ENCODE data around the gene CHST1. TPM values are rescaled to one million over a fixed set of nuclear protein-coding genes. Genes with fewer than 3 reads are reported as not detected.

CHST1 gene
- polyA plus RNA-seq, 3 donors = not detected

DNA sequence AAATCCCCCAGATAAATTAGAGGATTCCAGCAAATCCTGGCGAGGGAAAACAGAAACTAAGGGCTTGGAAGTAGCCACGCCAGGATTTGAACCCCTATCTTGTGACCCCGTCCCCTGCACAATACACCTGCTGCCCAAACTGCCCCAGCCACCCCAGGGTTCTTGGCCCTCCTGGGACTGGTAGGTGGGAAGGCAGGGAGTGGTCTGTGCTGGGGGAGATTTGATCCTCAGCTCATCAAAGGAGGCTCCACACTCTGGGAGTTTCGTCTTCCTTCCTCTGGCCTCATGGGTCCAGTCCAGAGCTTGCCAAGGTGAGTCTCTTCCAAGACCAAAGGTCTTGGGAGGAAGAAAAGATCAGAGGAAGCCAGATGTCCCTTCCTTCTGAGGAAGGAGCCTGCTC is 4.5 kb upstream of the CHST1 start:
- DNase-seq = no peak
- Mint-ChIP-seq H3K4me1 (peaks cover 2% of the 10 kb centered on the region), H3K27ac (no peak overlapping the region), H3K36me3 (no peaks in the 10 kb centered on the region), H3K4me3 (no peak overlapping the region), H3K9me3 (no peaks in the 10 kb centered on the region), H3K27me3 (ENCODE audit: low read depth in 3 of 3) (peaks cover 33 to 50% (median 40%) of the 10 kb centered on the region in 3 donors)
- Histone ChIP-seq H3K4me3 (replicated peaks in 1 of 3; ENCODE audit: low read depth in 2 of 3, low read length in 3 of 3) (no peak overlapping the region), H3K9ac (ENCODE audit: insufficient read depth, low read length, poor library complexity, severe bottlenecking) (no peak overlapping the region), H4K20me1 (ENCODE audit: insufficient read depth, low read length) (no peaks in the 10 kb centered on the region), H3K4me2 (replicated peaks; ENCODE audit: extremely low read depth, low read length, poor library complexity, severe bottlenecking) (no peak overlapping the region), H3K27ac (ENCODE audit: low read depth in 1 of 2, low read length in 2 of 2) (no peak overlapping the region), H3K79me2 (ENCODE audit: insufficient read depth, low read length) (no peaks in the 10 kb centered on the region), H2AFZ (ENCODE audit: insufficient read depth, low read depth, low read length, poor library complexity, severe bottlenecking) (no peak overlapping the region), H3K27me3 (ENCODE audit: control insufficient read depth in 2 of 2, insufficient read depth in 2 of 2, low read length in 2 of 2) (peaks cover 22 to 29% of the 10 kb centered on the region in 2 donors), H3K36me3 (replicated peaks in 1 of 2; ENCODE audit: control insufficient read depth in 1 of 2, insufficient read depth in 2 of 2, low read length in 2 of 2) (no peaks in the 10 kb centered on the region), H3K4me1 (ENCODE audit: control insufficient read depth in 1 of 2, insufficient read depth in 2 of 2, low read length in 2 of 2) (peaks cover 0 to 2% of the 10 kb centered on the region in 2 donors), H3K9me3 (replicated peaks in 1 of 2; ENCODE audit: control insufficient read depth in 1 of 2, insufficient read depth in 1 of 2, low read length in 2 of 2) (peaks cover 0 to 12% of the 10 kb centered on the region in 2 donors)
- intact Hi-C loops (cut with micrococcal nuclease) = no loop called here
- TF ChIP-seq, protein P1, sequence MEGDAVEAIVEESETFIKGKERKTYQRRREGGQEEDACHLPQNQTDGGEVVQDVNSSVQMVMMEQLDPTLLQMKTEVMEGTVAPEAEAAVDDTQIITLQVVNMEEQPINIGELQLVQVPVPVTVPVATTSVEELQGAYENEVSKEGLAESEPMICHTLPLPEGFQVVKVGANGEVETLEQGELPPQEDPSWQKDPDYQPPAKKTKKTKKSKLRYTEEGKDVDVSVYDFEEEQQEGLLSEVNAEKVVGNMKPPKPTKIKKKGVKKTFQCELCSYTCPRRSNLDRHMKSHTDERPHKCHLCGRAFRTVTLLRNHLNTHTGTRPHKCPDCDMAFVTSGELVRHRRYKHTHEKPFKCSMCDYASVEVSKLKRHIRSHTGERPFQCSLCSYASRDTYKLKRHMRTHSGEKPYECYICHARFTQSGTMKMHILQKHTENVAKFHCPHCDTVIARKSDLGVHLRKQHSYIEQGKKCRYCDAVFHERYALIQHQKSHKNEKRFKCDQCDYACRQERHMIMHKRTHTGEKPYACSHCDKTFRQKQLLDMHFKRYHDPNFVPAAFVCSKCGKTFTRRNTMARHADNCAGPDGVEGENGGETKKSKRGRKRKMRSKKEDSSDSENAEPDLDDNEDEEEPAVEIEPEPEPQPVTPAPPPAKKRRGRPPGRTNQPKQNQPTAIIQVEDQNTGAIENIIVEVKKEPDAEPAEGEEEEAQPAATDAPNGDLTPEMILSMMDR (IDR thresholded peaks at IDR 0.05) = no peak
- no CpG with 5 or more reads among the region's 4 CpGs for WGBS (ENCODE audit: insufficient coverage)

DNA sequence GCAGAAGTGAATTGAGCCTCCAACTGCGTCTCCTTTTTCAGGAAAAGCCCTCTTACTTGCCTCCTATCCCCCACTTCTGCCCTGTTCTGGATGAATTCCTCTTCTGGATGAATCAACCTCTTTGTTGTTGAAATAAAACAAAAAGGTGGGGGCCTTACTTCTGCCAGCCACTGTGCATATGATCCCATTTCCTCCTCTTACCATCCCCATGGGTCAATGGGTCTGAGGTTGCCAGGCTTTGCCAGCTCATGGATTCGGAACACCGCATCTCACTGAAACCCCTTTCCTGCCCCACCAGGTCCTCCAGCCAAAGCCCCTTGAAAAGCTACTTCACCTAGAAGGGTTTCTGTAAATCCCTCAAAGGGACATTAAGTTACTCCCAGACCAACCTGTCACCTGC is 3.7 kb upstream of the CHST1 start:
- H3K4me3 Mint-ChIP-seq = peak overlapping the region in 1 of 2 donors; percentile 4
- intact Hi-C loops (cut with micrococcal nuclease) = no loop called here

More for the DNA sequence above, 3.7 kb upstream of the CHST1 start:
- H3K79me2 ChIP-seq (ENCODE audit: insufficient read depth, low read length) = no peaks in the 10 kb centered on the region
- peaks cover 0 to 6% of the 10 kb centered on the region in 2 donors for H3K4me1 ChIP-seq (ENCODE audit: control insufficient read depth in 1 of 2, insufficient read depth in 2 of 2, low read length in 2 of 2)
- Mint-ChIP-seq H3K9me3 (peaks cover 0 to 4% (median 0%) of the 10 kb centered on the region in 7 donors), H3K27ac (no peak overlapping the region), H3K27me3 (ENCODE audit: low read depth in 3 of 3) (peaks cover 33 to 58% (median 41%) of the 10 kb centered on the region in 3 donors), H3K36me3 (no peaks in the 10 kb centered on the region), H3K4me1 (peaks cover 2% of the 10 kb centered on the region)
- H3K9me3 ChIP-seq (replicated peaks in 1 of 2; ENCODE audit: control insufficient read depth in 1 of 2, insufficient read depth in 1 of 2, low read length in 2 of 2) = peaks cover 0 to 12% of the 10 kb centered on the region in 2 donors
- H3K4me2 ChIP-seq (replicated peaks; ENCODE audit: extremely low read depth, low read length, poor library complexity, severe bottlenecking) = no peak overlapping the region
- no peaks in the 10 kb centered on the region for H3K36me3 ChIP-seq (replicated peaks in 1 of 2; ENCODE audit: control insufficient read depth in 1 of 2, insufficient read depth in 2 of 2, low read length in 2 of 2)
- peaks cover 28 to 36% of the 10 kb centered on the region in 2 donors for H3K27me3 ChIP-seq (ENCODE audit: control insufficient read depth in 2 of 2, insufficient read depth in 2 of 2, low read length in 2 of 2)
- no peak overlapping the region for H3K4me3 ChIP-seq (replicated peaks in 1 of 3; ENCODE audit: low read depth in 2 of 3, low read length in 3 of 3)
- H4K20me1 ChIP-seq (ENCODE audit: insufficient read depth, low read length) = no peaks in the 10 kb centered on the region
- no peak for DNase-seq
- H3K27ac ChIP-seq (ENCODE audit: low read depth in 1 of 2, low read length in 2 of 2) = no peak overlapping the region
- H2AFZ ChIP-seq (ENCODE audit: insufficient read depth, low read depth, low read length, poor library complexity, severe bottlenecking) = no peak overlapping the region
- WGBS (ENCODE audit: insufficient coverage) = 93% methylated on average over 3 of the region's 3 CpGs
- TF ChIP-seq, protein P1 (IDR thresholded peaks at IDR 0.05) = no peak
- no peak overlapping the region for H3K9ac ChIP-seq (ENCODE audit: insufficient read depth, low read length, poor library complexity, severe bottlenecking)
